Measurements from ENCODE around the gene ADCY7.

Gene ADCY7

GRCh38 chr16:50300942-50301625 is 34.7 kb downstream of the ADCY7 start:
- no peak for DNase-seq

GRCh38 chr16:50301626-50302471 is 35.5 kb downstream of the ADCY7 start:
- no peak for DNase-seq

DNA sequence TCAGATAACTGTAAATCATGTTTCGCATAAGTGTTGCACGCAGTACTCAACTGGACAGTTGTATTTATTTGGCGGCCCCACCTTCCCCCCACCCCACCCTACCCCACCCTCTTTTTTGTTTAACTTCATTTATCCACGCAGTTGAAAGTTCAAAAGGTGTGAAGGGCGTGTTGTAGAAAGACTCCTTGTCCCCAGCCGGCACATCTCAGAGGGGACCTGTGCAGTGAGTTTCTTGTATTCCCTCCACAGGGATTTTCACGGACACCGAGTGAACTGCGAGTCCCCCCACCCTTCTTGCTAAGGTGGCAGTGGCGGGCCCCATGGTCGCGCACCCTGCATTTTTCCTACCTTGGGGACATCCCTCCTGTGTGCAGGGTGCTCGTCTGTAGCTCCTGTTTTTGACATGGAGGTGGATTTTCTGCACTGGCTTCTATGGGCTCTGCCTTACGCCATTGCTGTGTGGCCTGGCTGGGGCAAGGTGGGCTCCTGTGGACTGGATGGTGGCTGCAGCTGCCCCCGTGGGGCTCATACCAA is 36.2 kb downstream of the ADCY7 start:
- DNase-seq, result no peak

DNA sequence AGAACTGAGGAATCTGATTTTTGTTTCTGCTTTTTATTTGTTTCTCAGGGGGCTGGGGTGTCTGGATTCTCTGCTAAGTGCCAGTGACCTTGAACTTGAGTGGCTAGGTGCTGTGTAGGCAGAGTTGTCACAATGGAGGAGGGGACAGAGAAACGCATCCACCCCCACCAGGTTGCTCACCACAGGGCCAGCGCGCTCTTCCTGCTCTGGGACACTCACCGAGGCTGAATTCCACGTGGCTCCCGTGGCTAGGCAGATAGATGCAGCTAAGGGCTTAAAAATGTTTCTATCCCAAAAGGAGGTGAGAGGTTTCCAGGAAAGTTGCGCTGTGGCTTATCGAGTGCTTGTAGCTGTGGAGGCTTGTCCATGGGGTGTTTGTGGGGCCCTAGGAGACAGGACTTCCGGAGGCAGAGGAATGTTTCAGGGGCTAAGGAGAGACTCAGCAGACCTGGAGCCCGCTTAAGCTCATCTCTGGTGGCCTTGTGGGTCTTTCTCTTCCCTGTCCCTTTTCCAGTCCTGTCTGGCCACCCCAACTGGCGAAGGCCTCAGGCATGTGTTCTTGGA is 36.8 kb downstream of the ADCY7 start:
- DNase-seq, result no peak

DNA sequence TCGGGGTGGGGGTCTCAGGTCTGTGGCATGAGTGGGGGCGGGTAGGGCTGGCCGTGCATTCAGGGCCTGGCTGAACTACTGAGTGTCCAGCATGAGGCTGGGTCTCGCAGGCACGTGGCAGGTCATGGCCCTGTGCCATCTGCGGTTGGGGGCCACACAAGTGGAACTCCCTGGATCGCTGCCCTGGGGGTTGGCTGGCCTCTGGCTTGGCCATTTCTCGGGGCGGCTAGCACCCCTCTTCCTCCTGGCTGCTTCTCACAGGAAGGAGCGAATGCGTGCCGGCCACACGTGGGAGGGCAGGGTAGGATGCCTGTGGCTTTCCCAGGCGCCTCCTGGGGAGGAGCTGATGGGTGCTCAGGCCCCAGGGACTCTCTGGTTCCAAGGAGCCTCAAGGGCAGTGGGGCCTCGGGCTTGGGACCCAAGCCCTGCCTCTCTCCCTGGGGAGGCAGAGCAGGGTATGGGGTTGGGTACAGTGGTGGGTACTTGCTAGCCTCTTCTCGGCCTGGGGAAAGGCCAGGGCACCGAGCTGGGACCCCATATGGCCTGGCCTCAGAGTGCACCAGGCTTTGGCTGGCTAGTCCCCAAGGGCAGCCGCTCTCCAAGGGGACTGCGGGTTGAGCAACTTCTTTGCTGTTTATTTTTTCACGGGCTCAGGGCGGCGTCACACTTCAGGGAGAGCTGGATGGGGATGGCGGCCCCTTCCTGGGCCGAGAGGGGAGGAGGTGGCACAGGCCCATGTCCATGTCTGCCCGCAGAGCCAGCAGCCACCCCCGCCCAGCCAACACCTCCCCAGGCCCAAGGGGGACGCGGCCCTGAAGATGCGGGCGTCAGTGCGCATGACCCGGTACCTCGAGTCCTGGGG is 37.5 kb downstream of the ADCY7 start:
- DNase-seq, result no peak

DNA sequence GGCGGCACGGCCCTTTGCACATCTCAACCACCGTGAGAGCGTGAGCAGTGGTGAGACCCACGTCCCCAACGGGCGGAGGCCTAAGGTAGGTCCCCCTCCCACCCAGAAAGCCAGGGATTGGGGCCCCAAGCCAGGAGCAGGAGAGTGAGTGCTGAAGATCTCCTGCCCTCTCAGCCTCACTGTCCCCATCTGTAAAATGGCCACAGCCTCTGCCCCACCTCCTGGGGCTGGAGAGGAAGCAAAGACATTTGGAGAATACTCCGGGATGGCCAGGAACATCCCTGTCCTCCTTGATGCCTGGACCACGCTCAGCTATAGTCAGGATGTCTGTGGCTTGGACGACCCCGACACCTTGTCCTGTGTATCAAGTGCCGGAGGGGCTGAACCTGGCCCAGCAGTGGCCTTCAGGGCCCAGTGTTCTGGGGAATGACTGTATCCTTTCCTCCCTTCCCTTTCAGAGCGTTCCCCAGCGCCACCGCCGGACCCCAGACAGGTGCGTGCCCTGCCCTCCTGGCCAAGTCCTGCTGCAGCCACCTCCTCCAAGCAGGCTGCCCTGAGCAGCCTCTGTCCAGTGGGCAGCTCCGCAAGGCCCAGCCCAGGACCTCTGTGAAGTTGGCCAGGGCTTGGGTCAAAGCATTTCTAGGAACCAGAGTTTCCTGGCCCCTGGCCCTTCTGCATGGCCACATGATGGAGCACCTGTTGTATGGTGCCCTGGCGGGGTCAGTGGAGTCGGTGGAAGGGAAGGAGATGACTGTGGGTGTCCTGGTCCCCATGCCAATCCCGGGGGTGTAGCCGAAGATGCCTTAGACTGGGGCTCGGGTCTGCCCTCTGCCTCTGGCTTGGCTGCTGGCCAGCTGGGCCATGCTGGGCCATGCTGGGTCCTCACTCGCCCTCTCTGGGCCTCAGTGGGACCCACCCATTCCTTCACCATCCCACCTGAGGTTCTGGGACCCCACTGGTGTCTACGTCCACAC is 38.4 kb downstream of the ADCY7 start:
- no peak for DNase-seq

DNA sequence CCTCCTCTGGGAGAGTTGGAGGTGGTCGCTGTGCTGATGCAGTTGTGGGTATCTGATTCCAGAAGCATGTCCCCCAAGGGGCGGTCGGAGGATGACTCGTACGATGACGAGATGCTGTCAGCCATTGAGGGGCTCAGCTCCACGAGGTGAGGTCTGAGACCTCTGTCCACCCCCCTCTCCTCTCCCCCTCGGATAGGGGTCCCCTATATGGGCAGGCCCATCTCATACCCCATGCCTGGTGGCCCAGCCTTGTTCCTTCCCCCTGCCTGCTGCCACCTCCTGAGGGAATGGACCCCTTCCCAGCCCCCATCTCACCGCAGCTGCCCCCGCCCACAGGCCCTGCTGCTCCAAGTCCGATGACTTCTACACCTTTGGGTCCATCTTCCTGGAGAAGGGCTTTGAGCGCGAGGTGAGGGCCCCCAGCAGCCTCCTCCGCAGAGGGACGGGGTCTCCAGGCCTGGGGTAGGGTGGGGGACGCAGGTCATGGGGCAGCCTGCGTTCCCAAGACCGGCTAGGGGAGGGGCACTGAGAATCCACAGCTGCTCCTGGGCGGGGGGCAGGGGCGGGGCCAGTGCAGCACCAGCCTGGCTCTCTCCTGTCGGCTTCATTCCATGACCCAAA is 39.2 kb downstream of the ADCY7 start:
- DNase-seq, result no peak

GRCh38 chr16:50306287-50306686 is 39.9 kb downstream of the ADCY7 start:
- no peak for DNase-seq

GRCh38 chr16:50308237-50308965 is 42.0 kb downstream of the ADCY7 start:
- DNase-seq, result no peak

DNA sequence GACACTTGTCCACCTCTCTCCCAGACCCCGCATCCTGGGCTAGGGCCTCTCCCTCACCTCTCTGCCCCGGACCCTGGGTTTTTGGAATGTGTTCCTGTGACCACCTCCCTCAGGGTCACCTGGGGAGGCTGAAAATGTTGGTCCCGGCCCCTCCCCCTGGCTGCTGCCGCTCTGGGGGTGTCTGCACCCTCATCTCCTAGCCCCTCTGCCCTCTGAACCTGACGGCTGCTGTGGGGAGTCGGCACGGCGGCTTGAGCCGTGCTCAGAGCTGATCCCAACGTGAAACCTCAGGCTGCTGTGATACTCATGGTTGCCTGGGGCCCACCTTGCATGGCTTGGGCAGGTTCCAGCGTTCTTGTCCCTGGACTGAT is 42.8 kb downstream of the ADCY7 start:
- no peak for DNase-seq

- no peak for DNase-seq
Observed at GRCh38 chr16:50309527-50310307, 43.4 kb downstream of the ADCY7 start.

- no peak for DNase-seq
Observed at GRCh38 chr16:50310308-50311133, 44.2 kb downstream of the ADCY7 start.

DNA sequence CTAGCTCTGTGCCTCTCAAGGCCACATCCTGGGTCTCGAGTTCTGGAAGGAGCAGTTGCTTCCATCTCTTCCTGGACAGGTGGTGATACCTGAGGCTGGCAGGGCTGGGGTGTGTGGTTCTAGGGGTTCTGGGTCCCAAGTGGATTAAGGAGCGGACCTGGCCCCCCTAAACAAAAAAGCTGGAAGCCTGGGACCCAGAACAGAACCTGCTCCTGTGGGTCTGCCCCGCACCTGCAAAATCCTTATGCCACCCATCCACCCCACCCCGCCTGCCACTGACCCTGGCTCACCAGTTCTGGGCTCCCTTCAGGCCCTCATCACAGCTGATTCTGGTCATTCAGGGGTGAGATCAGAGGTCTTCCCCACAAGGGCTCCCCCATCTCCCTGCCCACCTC is 44.8 kb downstream of the ADCY7 start:
- no peak for DNase-seq

- no peak for DNase-seq
Observed at GRCh38 chr16:50311891-50312501, 45.6 kb downstream of the ADCY7 start.

- DNase-seq, result no peak
Observed at GRCh38 chr16:50313596-50314478, 47.5 kb downstream of the ADCY7 start.

DNA sequence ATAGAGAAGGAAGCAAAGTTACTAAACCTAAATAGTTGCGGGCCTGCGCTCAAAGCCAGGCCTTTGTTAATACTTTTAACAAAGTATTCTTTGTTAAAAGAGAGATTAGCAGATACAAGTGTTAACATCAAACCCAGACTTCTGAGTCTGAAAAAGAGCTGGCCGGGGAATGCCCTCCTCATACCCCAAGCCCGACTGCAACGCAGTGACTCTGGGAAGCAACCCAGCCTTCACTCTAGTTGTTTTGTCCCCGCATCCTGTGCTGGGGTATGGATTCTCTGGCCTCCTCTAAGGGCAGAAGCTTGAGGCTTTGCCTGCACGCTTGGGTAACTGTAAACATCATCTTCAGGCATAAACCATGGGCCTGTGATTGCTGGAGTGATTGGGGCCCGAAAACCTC is 48.3 kb downstream of the ADCY7 start:
- DNase-seq, result no peak

- no peak for DNase-seq
Observed at GRCh38 chr16:50315346-50315997, 49.1 kb downstream of the ADCY7 start.

Measured in NCI-H446 treated with DMSO at 0.1 percent for 48 hours (cell line).